ENCODE measurements around the gene ZNF768.
"Not testable (repeated sequence)": the region's sequence is repeated elsewhere in the genome, so short reads cannot be mapped to it uniquely, and the experiment has no call there.

The ZNF768 gene

GRCh38 chr16:30555315-30556124, 29.2 kb upstream of the ZNF768 start:
- no peak for DNase-seq

- no peak for DNase-seq
Observed at GRCh38 chr16:30554557-30555314, 28.4 kb upstream of the ZNF768 start.

DNA sequence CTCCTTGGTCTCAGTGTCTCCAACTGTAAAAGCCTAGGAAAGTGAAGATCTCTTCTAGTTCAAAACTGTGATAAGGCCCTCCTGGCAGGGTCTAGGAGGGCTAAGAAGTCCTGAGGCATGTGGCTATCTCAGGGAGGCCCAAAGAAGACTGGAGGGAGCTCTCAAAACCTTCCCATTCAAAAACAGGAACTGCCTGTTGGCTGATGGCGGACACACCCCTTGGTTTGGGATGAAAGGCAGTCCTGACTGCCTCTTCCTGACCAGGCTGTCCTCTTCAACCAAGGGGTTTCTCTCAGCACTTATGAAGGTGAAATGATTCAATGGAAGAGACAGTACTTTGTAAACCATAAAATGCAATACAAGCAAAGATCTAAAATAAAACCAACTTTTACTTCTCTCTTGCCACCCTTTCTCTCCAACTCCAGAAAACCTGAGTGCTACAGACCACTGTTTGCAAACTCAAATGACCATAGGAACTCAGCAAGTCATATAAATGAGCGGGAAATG, 27.1 kb upstream of the ZNF768 start:
- DNase-seq, result peak; percentile 38 to 39 (median 38)

- DNase-seq, result no peak
Observed at GRCh38 chr16:30552956-30553355, 26.6 kb upstream of the ZNF768 start.

- no peak for DNase-seq
Observed at GRCh38 chr16:30551781-30552180, 25.4 kb upstream of the ZNF768 start.

DNA sequence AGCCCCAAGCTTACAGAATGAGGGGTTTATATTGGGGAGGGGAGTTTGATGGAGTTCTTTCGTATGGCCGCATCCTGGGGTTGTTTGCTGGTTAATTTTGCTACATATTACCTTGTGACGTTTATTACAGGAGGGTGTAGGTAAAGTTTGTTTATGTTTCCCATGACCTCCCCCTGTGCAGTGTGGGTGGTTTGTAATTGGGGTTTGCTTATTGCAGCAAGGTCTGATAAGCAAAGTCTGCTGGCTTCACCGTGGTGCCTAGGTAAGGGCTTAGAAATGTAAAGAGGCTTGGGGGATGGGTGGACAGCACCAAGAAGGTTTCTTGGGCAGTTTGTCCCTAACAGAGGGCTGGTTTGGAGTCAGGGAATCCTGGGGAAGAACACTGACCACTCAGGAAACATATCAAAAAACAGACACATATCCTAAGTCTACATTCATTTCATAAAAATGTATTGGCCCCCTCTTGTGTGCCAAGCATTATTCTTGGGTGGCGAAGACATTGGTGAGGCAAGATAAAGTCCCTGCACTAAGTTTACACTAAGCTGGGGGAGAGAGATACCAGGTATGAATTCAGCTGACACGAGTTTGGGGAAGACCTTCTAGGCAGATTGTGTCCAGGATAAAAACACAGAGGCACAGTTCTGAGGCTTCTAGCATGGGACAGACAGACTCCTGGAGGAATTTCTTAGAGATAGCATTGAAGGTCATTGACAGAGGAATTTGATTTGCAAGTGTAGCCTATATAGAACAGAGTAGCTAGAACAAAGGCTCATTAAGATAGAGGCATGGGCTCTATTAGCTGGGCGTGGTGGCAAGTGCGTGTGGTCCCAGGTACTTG, 22.3 kb upstream of the ZNF768 start:
- no peak for DNase-seq

DNA sequence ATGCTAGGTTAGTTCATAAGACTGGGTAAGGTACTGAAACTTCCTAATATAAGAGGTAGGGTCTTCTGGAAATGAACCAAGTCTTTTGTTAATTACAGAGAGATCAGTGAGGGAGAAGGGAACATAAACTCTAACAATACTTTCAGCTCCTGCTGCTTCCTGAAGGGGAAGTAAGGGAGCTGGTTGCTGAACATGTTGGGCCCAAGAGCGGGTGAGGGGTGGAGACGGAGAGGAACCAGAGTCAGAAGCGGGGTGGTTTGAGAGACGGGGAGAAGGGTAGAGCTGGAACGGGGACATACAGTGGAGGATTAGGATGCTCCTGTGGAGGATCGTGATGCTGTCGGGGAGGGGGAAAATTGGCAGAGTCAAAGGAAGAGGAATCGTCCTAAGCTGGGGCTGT, 19.7 kb upstream of the ZNF768 start:
- DNase-seq, result peak; percentile 55 to 66 (median 55)

DNA sequence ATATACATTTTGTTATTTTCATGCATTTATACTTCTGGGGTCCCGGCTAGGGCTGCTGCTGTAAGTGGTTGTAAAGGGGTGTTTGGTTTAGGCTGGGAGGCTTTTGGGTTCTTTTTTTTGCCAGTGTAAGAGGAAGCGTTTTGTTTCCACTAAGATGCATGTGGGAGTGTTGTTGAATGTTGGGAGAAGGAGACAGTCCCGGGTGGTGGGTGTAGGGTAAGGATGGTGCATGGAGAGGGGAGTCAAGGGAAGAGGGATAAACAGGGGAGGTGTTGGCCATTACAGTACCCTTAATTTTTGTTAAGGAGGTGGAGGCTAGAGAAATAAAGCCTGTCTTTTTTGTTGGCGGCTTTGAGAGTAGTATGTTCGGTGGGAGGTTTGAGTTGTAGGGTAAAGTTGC, 16.7 kb upstream of the ZNF768 start:
- DNase-seq, result no peak

GRCh38 chr16:30541502-30542329, 15.3 kb upstream of the ZNF768 start:
- DNase-seq, result peak; percentile 40 to 51 (median 46)

GRCh38 chr16:30540916-30541464, 14.6 kb upstream of the ZNF768 start:
- not testable (repeated sequence) for DNase-seq

DNA sequence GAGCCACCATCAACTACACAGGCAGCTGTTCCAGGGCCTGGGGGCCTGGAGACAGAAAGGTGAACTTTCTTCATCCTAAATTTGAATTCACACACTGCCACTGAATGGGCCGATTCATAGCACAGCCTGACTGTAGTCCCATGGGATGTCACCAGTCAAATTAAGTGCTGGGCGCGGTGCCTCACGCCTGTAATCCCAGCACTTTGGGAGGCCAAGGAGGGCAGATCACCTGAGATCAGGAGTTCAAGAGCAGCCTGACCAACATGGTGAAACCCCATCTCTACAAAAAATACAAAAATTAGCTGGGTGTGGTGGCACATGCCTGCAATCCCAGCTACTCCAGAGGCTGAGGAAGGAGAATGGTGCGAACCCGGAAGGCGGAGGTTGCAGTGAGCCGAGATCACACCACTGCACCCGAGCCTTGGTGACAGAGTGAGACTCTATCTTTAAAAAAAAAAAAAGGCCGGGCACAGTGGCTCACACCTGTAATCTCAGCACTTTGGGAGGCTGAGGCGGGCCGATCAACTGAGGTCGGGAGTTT, 13.7 kb upstream of the ZNF768 start:
- not testable (repeated sequence) for DNase-seq

GRCh38 chr16:30539000-30539964, 12.9 kb upstream of the ZNF768 start:
- no peak for DNase-seq

DNA sequence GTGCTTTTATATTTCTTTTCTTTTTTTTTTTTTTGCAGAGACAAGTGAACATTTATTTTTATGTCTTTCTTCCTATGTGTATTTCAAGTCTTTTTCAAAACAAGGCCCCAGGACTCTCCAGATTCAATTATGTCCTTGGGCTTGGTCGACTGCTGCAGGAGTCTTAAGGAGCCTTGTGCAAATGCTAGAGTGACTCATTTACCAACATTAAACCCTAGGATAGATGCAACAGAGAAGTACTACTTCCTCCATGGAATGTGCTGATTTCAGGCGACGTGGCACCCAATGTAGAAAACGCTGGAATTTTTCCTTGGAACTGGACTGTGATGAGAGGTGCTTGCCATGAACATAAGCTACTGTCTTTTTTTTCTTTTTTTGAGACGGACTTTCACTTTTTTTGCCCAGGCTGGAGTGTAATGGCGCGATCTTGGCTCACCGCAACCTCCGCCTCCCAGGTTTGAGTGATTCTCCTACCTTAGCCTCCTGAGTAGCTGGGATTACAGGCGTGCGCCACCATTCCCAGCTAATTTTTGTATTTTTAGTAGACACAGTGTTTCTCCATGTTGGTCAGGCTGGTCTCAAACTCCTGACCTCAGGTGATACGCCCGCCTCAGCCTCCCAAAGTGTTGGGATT, 10.1 kb upstream of the ZNF768 start:
- peak; percentile 55 to 75 (median 70) for DNase-seq

- DNase-seq, result peak; percentile 68 to 81 (median 71)
Observed at GRCh38 chr16:30535777-30536190, 9.4 kb upstream of the ZNF768 start.

- peak in 2 of 3 donors; percentile 24 to 31 for DNase-seq
Observed at GRCh38 chr16:30535106-30535776, 8.9 kb upstream of the ZNF768 start.

DNA sequence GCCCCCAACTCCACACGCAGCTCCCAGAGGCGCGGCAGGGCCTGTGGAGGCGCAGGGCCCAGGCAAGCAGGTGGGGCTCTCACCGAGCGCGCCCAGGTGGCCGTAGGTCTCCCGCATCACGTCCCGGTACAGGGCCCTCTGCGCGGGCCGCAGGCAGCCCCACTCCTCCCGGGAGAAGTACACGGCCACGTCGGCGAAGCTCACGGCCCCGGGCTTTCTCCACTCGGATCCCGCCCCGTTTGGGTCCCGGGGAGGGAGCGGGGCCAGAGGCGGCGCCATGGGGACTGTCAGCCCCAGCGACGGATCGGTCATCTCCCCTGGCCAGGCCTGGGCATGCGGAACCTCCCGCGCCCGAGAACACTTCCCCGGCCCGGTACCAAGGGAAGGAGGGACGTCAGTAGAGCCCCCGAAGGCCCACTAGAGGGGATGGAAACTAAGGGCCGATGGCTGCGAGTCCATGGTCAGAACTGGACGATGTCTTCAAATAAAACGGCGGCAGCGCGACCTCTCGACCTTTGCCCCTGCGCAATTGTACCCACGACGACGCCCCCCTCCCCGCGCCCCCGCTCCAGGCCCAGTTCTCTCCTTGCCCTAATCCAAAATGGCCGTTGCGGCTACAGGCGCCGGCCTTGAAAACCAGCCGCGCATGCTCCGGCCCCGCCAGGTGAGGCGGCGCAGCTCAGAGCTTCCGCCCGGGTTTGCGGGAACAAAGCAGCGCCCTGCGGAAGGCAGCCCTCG, 8.2 kb upstream of the ZNF768 start, which contains the start of gene ZNF747:
ZNF747 (minus strand) TSS at position 491 of the 738 bp plus-strand sequence; CDS start at position 312, 179 bp downstream.
- peak; percentile 80 to 90 (median 84) for DNase-seq

- no peak for DNase-seq
Observed at GRCh38 chr16:30533748-30534367, 7.5 kb upstream of the ZNF768 start.

GRCh38 chr16:30533146-30533522, 6.8 kb upstream of the ZNF768 start:
- no peak for DNase-seq
